ENCODE results near the gene CADM4. TPM values are rescaled to one million over a fixed set of nuclear protein-coding genes. Genes with fewer than 3 reads are reported as not detected.

The CADM4 gene
- total and polyA plus RNA-seq, 2 of the 8 experiments (the other 6 are each of a cell fraction or from before 2014, with no cell fraction given), result 13.5 to 25.0 TPM

- Histone ChIP-seq H3K23ac (ENCODE audit: insufficient read length) (no peak overlapping the region), H2AK5ac (ENCODE audit: low read depth, low read length) (no peak overlapping the region), H2BK20ac (ENCODE audit: low read length) (no peak overlapping the region), H3K27me3 (replicated peaks in 1 of 4; ENCODE audit: control insufficient read depth in 3 of 4, extremely low read depth in 1 of 4, insufficient read depth in 3 of 4, low read length in 3 of 4) (no peaks in the 10 kb centered on the region), H3K27ac (ENCODE audit: low read depth, low read length) (no peak overlapping the region), H2BK5ac (ENCODE audit: low read depth, low read length) (no peak overlapping the region), H3K14ac (ENCODE audit: insufficient read length) (no peak overlapping the region), H3K4me2 (ENCODE audit: insufficient read depth in 1 of 2, low read depth in 2 of 2, low read length in 2 of 2) (no peak overlapping the region), H3K4ac (replicated peaks; ENCODE audit: insufficient read length, low read depth, low read length) (no peak overlapping the region), H4K91ac (replicated peaks; ENCODE audit: insufficient read length, low read length) (no peak overlapping the region), H3K18ac (ENCODE audit: extremely low read depth, low read length) (no peak overlapping the region), H3K56ac (replicated peaks; ENCODE audit: insufficient read length, low read depth, low read length) (no peak overlapping the region), H3K36me3 (ENCODE audit: control insufficient read depth in 2 of 4, insufficient read depth in 4 of 4, low read length in 3 of 4) (peaks cover 0 to 17% (median 10%) of the 10 kb centered on the region in 4 experiments; a peak in 7 of 8 replicates), H2BK15ac (ENCODE audit: low read length) (no peak overlapping the region), H2BK12ac (ENCODE audit: low read depth, low read length) (no peak overlapping the region), H3K9ac (replicated peaks in 1 of 4; ENCODE audit: extremely low read depth in 1 of 4, low read depth in 3 of 4, low read length in 3 of 4) (no peak overlapping the region), H3K23me2 (ENCODE audit: low read depth, low read length) (peaks cover 12% of the 10 kb centered on the region; the same call in 1 of the 2 replicates), H4K20me1 (replicated peaks in 1 of 2; ENCODE audit: control insufficient read depth in 1 of 2, insufficient read depth in 2 of 2, low read length in 2 of 2) (peaks cover 0 to 3% of the 10 kb centered on the region in 2 experiments), H2AFZ (ENCODE audit: low read length) (no peak overlapping the region), H3K79me2 (ENCODE audit: control insufficient read depth in 1 of 2, insufficient read depth in 2 of 2, low read length in 2 of 2) (no peaks in the 10 kb centered on the region), H3K4me1 (replicated peaks in 1 of 4; ENCODE audit: control insufficient read depth in 3 of 4, insufficient read depth in 4 of 4, low read length in 3 of 4) (peaks cover 0 to 11% (median 6%) of the 10 kb centered on the region in 4 experiments; a peak in 5 of 7 replicates), H4K8ac (ENCODE audit: extremely low read depth, insufficient read depth, low read length) (no peak overlapping the region), H3K79me1 (ENCODE audit: low read depth, low read length) (no peaks in the 10 kb centered on the region; the same call in 1 of the 2 replicates), H3K4me3 (ENCODE audit: extremely low read depth in 1 of 4, insufficient read depth in 2 of 4, low read depth in 3 of 4, low read length in 4 of 4) (no peak overlapping the region), H3K9me3 (ENCODE audit: insufficient read depth in 2 of 2, low read depth in 1 of 2, low read length in 1 of 2) (no peaks in the 10 kb centered on the region), H2BK120ac (replicated peaks; ENCODE audit: low read depth, low read length) (no peak overlapping the region), H4K5ac (ENCODE audit: insufficient read length, low read depth, low read length) (no peak overlapping the region)
- no peak for FAIRE-seq
- DNase-seq (ENCODE audit: low read depth in 1 of 2, low spot score in 2 of 2), result no peak
- TF ChIP-seq SP4 (IDR thresholded peaks at IDR 0.05; ENCODE audit: low read length), result no peak
- no peak for TF ChIP-seq HDAC2 (IDR thresholded peaks at IDR 0.05; ENCODE audit: borderline replicate concordance in 1 of 2, low read depth in 2 of 2, low read length in 2 of 2)
- no peak for TF ChIP-seq TBP (IDR thresholded peaks at IDR 0.05; ENCODE audit: low read depth, low read length)
- TF ChIP-seq EGR1 (IDR thresholded peaks at IDR 0.05; ENCODE audit: borderline replicate concordance, low read depth, low read length), result no peak
- no peak for TF ChIP-seq CTBP2 (IDR thresholded peaks at IDR 0.05; ENCODE audit: borderline replicate concordance, insufficient read depth, insufficient read length, low read length)
- ChIA-PET POLR2A (ENCODE audit: partially characterized antibody) (no interaction called here), CTCF (ENCODE audit: partially characterized antibody) (interaction anchor here (3.1 to 3.3 kb wide), 2 partner anchors 12 to 70 kb away, joined by 12 to 28 read pairs; no protein-coding TSS in a partner anchor)
- 81% methylated on average over 7 of the region's 7 CpGs; no CpG with 5 or more reads in 1 of the 2 experiments for WGBS, 2 experiments (ENCODE audit: extremely low coverage in 1 of 2, insufficient coverage in 1 of 2, insufficient read length in 1 of 2, insufficient replicate concordance in 2 of 2, low coverage in 1 of 2, low lambda C conversion rate in 2 of 2, missing lambda C conversion rate in 1 of 2)
Measured at GRCh38 chr19:43664018-43664417, 24.4 kb upstream of the CADM4 start.
